Stimulated activated CD4-positive, alpha-beta T cell treated with anti-CD3 and anti-CD28 coated beads, Interleukin-1b, Interleukin-23, amount 100 ng/mL, for 1 hour (primary cell): ENCODE measurements around the gene KDM4C.
"Not testable (repeated sequence)": the region's sequence is repeated elsewhere in the genome, so short reads cannot be mapped to it uniquely, and the experiment has no call there.

Experiments used
- DNase-seq, 2 donors: peaks; one replicate each; pipeline ENCODE4 v3.0.0-alpha.2; 2020; ENCODE audit warnings: low read depth in 2 of 2

KDM4C gene

DNA sequence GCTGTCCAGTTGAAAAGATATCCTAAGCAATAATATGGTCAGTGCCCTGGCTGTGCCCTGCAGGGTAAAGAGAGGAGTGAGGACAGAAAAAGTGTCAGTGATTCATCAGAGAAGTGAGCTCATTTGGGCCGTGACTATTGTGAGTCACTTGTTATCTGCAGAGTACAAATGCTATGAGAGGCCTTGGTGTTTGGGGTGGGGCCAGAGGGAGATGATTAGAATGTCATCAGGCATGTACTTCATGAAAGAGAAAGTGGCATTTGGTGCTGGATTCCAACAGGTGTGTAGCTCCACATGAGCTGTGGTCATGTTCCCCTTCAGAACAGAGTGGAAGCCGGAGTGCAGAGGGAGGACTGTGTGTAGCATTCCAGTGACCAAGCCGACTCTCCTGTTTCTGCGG is 174.1 kb downstream of the KDM4C start:
- no peak for DNase-seq

DNA sequence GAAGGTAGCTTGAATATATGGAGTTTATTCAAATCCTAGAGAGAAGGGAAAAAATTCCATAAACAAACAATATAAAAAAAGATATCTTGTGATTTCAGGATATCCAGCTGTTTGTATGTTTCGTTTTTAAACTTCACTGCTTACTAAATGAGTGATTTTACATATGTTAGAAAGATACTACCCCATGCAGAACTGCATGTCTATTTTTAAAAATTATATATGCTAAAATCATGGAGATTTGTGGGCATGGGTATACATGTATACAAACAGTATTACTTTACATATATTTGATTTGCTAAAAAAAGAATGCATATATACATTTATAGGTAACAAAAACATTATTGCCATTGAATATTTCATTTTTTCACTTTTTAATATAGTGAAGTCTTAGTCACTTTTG is 178.3 kb downstream of the KDM4C start:
- DNase-seq: no peak

DNA sequence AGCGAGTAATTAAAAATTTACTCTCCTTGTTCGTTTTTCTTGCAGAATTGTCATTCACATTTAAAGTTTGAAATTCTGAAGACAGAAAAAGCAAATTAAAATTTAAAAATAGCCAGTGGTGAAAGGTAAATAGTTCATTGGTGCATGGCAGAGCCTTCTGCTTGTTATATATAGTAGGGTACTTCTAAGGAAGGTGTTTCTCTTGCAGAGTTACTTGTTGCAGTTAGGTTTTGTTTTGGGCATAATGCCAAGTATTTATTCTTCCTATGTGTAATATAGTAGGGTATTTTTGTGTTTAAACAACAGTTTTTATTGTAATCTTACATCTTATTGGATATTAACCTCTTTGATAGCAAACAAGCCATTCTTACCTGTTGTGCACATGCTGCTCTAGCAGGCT is 179.4 kb downstream of the KDM4C start:
- DNase-seq: no peak

DNA sequence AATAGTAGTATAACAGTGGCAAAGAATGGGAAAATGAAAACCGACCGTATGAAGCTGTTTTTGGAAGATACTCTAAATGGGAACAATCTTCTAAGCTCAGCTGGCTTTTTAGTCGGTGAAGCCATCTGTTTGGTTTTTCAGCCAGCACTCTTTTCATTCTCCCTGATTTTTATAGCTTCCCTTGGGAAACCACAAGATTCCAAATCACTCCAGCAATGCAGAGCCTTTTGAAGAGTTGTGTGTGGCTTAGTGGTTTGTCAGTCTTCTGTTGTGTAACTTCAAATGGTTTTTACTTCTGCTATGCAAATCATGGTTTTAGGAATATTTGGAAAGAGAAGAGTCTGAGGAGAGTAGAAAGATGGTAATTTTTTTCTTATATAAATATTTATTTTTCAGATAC is 180.7 kb downstream of the KDM4C start:
- no peak for DNase-seq

DNA sequence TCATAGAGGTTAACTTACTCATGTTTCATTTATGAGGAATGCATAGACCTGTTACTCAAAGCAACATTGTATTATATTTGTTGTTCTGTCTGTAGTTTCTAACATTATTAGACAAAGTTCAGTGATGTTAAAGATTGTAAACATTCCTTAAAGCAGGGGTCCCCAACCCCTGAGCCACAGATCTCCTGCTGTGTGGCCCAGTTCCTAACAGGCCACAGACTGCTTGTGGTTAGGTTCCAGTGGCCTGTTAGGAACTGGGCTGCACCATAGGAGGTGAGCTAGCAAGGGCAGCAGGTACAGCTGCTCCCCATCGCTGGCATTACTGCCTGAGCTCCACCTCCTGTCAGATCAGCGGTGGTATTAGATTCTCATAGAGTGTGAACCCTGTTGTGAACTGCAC is 181.1 kb downstream of the KDM4C start:
- DNase-seq: no peak

DNA sequence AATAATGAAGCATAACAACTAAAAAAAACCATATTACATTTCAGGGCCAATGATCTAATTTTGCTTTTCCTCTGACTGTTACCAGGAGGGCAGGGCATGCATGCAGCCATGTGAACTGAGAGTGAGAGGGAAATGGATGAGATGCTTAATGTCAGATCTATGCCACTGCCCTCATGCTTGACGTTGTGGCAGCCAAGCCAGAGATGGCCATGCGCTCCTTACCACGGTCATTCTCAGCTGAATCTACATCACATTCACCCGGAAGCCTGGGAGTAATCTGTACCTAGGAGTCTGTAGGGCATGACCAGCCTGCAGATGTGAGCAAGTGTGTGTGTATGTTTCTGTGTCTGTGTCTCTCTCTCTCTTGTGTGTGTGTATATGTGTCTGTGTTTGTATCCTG is 183.7 kb downstream of the KDM4C start:
- no peak for DNase-seq

DNA sequence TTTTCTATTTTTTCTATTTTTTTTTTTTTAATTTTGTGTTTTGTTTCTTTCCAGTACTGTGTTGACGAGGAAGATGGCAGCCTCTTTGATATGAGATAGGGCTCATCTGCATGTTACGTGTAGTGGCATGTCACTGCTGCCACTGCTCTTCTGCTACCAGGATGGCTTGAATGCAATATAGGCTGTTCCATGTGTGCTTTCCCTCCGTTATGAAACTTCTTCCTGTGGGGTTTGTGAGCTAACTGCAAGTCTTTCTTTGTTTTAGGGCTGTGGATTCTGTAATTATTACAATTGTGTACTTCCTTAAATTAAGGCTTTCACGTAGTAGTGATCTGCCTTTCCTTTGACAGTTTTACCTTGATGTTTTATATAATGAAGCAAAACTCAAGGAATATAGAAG is 184.6 kb downstream of the KDM4C start:
- no peak for DNase-seq

DNA sequence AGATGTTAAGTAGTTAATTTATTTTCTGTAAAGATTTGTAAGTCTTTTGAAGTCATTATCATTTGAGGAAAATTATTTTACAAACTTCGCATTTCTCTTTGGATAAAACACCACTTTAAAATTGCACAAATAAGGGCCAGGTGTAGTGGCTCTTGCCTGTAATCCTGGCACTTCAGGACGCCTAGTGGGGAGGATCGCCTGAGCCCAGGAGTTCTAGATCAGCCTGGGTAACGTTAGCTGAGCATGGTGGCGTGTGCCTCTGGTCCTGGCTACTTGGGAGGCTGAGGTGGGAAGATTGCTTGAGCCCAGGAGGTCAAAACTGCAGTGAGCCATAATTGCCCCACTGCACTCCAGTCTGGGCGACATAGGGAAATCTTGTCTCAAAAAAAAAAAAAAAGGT is 185.5 kb downstream of the KDM4C start:
- DNase-seq: no peak

DNA sequence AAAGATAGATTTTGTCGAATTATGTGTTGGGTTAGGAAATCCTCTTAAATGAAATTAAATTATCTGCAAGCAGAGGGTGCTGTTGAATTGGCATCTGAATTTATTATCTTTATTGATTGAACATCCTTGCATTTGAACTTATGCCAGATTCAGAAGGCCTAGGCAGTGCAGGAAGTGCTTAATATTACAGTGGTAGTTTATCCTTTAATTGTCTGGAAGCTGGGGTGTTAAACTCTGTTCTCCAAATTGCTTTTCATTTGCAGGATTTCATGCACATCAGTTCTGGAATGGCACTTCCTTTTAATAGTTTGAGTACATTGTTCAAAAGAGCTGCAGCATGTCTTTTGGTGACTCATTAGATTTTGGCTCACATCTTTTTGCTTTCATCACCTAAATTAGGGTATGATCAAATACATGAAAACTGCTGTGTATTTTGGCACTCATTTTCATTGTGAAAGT is 186.3 kb downstream of the KDM4C start:
- DNase-seq: no peak

DNA sequence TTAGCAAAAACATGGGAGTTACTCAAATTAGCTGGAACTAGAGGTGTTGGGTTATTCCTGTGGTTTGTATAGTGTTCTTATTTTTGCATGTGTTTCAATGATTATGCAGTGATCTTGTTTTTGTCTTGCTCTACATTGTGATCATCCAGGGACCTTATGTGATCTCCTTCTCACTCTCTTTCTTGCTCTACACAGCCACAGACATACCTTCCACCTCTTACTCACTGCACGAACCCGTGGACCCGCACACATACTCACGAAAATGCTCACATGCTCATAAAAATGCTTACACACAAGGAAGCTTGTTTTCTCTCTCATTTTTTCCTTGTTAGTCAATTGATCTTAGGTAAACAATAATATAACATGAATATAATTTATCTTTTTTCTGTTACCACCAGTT is 187.1 kb downstream of the KDM4C start:
- no peak for DNase-seq

DNA sequence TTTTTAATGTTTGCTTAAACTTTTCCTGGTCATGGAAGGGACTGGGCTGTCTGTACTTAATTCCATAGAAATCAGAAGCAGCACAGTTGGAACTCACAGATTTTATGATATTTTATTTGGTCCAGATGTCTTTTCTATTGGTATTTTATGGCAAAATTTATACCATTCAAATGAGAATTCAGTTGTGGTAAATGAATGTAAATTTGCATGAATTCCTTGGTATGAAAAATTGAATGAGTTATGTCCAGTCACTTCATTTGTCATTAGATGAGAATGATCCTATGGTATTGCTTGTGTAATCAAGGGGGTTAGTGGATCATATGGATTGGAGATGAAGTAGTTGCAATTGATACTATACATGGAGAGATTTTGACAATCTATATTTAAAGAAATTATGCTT is 188.0 kb downstream of the KDM4C start:
- DNase-seq: no peak

DNA sequence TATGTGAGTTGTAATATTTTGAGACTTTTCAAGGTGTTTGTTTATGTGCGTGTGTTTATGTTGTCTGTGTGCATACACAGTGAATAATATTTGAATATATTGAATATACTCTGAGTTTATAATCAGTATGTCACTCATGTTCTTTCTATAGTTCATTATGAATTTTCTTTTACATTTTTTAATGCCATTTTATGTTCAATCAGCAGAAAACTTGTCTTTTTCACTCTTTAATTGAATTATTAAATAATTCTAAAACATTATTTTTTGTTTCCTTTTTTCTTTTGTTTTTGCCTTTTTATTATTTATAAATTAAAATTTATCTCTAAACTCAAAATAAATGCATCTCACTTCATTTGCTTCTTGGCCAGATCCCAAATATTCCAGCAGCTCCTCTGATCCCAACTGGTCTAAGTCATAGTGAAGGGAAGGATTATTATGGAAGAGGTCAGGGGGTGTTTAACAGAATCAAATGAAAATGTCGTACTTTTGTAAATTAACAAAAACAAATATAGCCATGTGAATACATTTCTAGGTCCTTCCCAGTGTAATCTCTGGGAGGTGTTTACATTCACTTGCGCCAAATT is 188.9 kb downstream of the KDM4C start:
- DNase-seq: no peak

DNA sequence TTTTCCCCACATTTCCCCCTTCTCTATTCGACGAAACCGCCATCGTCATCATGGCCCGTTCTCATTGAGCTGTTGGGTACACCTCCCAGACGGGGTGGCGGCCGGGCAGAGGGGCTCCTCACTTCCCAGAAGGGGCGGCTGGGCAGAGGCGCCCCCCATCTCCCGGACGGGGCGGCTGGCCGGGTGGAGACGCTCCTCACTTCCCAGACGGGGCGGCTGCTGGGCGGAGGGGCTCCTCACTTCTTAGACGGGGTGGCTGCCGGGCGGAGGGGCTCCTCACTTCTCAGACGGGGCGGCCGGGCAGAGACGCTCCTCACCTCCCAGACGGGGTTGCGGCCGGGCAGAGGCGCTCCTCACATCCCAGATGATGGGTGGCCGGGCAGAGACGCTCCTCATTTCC is 191.1 kb downstream of the KDM4C start:
- not testable (repeated sequence) for DNase-seq

DNA sequence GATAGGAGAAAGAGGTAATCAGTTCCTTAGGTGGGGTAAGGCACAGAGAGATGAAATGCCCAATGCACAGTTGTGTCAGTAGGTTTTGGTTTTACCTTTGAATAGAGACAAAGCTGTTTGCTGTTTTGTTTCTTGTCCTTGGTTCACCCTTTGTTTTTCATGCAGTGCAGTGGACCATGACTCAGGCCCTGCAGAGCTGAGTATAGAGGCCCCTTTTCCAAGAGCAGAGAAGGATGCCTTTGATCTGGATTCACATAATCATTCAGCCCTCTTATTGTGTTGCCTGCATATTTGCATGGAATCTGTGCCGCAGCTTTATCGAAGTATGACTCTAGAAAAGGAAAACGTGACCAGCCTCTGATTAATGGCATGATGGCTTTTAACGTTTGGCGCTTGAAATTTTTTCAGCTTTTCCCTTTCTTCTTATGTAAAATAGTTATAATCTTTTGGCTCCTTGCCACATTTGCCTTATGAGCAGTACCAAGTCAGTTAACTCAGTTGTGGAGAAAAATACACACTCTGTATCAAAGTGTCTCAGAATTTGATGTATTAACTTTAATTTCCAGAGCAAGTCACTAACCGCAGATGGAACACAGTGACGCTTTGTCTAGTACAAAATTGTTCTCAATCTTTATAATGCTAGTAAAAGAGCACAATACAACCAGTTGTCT is 197.6 kb downstream of the KDM4C start:
- no peak for DNase-seq

DNA sequence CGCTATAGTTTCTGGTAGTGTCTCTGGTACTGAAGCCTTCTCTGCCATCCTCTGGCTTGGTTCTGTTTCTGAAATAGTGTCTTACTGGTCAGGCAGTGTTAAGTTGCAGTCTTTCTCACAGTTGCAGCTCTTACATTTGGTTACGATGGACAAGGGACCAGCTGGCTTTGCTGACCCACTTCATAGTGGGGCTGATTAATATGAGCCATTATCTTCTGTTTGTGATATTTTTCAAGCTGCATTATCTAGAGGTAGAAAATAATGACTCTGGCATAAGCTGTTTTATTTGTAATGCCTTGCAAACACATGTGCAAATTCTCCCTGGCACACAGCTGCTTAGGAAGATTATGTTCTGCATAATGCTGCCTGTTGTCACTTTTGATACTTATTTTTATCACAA is 199.1 kb downstream of the KDM4C start:
- no peak for DNase-seq

DNA sequence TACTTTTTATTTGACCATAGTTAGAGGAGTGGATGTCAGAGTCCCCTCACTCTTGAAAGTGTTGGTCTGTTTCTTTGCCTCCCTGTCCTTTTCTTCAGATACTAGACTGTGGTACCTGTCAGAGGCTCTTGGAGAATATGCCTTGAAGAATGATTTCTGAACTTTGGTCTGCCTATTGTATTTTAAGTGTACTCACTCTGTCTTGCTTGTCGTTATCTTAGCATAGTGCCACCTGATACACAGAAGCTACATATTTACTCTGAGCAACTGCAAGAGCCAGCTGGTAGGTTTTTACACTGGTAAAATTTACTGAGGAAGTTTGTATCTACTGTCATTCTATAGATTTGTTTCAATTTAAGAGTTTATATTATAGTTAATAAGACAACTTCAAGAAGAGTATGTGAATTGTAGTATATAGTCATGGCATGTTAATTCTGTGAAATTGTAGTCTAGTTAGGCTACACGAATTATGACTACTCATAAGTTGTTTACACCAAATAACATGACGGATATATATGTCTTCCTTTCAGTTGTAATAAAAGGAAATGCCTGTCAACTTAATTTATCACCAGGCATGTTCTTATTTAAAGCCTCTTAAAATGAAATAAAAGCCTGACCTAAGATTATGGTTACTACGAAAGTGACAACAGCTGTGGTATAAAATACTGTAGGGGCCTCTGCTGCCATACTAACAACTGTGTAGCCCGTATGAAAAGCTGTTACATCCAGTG is 201.7 kb downstream of the KDM4C start:
- no peak for DNase-seq

DNA sequence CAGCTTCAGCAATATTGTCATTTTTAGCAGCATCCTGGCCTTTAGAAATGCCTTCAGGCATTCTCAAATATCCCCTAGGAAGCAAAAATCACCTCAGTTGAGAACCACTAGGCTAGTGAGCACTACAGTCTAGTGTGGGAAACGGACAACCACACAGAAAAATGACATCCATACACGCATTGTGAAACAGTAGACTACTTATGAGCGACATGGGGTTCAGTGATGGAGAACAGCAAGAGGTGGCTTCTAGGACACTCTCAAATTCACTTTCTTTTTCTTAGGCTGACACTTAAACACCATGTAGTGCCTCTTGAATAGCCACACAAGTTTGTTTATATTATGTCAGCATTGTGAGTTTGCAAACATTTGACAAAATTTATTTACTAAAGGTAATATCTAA is 203.0 kb downstream of the KDM4C start:
- DNase-seq: no peak

DNA sequence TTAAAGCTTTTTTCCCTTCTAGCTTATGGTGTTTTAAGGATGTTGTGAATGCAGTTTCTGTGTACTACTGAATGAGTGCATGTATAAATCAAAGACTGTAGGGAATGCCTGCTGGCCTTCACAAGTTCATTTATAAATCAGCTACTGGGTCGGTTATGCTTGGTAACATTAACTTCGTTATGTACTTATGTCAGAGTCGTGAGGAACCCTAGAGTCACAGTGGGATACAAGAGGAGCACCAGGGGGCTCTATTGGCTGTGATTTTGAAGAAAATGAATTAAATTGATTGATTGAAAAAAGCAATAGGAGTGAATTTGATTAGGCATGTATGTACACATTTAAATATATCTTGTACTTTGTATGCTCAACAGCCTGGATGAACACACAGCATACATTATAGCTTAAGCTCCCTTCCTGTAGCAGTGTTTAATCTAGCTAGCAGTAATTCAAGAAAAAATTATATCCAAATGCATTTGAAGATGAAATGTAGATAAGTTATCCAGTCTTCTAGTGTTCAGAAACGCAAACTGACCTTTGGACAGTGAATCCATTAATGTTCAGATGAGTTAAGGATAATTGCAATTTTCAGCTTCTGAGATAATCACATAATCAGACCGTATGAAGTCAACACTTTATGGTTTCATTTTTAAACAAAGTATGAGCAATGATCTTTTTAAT is 204.2 kb downstream of the KDM4C start:
- DNase-seq: no peak

DNA sequence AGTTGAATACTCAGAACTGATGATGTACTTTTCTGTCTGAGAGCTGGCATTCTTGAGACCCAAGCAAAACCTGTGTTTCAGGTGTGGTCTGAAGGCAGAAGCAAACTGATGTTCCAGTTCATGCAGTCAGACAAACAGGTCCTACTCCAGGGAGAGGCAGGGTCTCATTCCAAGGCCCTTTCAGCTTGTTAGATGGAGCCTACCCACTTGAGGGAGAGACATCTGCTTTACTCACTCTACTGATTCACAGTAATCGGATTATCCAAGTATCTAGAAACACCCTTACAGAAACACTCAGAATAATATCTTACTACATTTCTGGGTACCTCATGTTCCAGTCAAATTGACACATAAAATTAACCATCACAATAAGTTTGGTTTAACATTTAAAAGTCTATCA is 207.8 kb downstream of the KDM4C start:
- no peak for DNase-seq

DNA sequence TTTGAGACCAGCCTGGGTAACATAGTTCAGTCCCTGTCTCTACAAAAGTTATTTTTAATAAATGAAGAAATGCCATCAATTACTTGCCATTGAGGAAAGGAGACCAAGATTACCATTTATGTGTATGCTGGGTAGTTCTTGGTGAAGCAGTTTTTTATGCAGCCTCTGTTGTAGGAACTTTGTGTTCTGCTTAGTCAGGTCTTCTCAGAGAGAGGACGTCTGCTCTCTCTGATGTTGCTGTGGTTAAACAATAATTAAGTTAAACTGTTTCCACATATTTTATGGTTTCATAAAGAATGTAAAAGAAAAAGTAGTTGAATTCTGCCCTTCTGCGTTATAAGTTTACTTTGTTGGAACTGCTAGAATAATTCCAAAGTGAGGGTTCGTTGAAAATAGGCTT is 210.5 kb downstream of the KDM4C start:
- DNase-seq: no peak

DNA sequence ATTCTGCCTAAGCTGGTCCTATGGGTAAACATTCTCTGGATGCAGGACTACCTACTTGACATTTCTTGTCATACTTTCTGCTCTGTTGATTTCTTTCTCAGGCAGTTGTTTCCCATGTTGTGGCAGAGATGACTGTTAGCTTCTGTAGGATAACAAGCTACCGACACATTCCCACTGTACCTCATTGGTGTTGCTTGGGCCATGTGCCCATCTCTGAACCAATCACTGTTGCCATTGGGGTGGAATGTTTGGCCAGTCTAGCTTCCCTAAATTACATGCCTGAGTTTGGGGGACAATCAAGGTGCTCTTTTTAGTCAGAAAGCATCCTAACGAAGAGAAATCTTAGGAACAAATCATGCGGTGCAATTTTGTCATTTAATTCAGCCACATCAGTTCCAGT is 212.0 kb downstream of the KDM4C start:
- DNase-seq: no peak

DNA sequence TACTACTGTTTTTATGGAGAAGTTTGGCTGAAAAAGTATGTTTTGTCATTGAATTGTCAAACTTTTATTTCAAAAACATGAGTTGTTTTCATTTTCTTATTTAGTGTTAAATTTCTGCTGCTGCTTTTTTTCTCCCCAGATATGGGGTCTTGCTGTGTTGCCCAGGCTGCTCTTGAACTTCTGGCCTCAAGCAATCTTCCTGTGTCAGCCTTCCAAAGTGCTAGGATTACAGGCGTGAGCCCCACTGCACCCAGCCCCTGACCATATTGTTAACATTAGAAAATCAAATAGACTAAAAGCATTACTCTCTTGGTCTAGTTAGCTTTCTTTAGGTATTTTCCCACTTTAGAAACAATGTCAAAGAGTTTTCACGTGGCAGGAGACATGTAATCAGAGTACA is 215.3 kb downstream of the KDM4C start:
- no peak for DNase-seq

DNA sequence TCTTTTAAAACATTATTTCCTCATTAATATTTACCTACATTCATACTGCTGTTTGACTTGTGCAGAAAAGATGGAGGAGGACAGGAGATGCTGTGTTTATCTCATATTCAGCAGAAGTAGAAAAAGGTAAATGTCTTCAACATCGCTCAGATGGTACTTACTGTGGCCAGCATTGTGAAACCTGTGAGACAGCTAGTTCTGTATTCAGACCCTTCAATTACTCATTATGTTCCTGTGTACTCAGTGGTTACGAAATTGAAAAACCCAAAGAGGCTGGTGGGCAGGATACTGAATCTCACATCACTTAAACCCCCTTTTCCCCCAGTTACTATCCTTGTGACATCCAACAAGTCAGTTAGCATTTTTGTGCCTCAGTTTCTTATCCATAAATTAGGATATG is 216.0 kb downstream of the KDM4C start:
- no peak for DNase-seq
